Coronary artery (tissue), 2 donors: ENCODE measurements around the gene TRIM45.
A peak's percentile ranks its signal among the peaks of the same experiment; 100 is the strongest.

Experiments
- DNase-seq: peaks from one replicate; pipeline ENCODE4 v3.0.0-alpha.2; 2017; ENCODE audit warnings: low spot score
- H3K27ac ChIP-seq, 2 donors: fragments of 200-600 bp; sonication (generic); one replicate each; pipeline ENCODE4 v1.5.1; 2016 to 2019
- H3K4me3 ChIP-seq: fragments of 200-600 bp; sonication (generic); 2 replicates; pipeline ENCODE4 v1.5.1; 2016; ENCODE audit warnings: mild to moderate bottlenecking, moderate library complexity
- CTCF ChIP-seq: fragments of 200-600 bp; sonication (generic); IDR thresholded peaks from one replicate; pipeline ENCODE4 v1.5.1; 2019; ENCODE audit warnings: antibody characterized with exemption

Gene TRIM45

GRCh38 chr1:117135329-117135728, 13.8 kb upstream of the TRIM45 start:
- H3K4me3 ChIP-seq, result no peak overlapping the region
- no peak for DNase-seq
- TF ChIP-seq CTCF, result no peak
- H3K27ac ChIP-seq, result no peak overlapping the region

- DNase-seq, result no peak
- TF ChIP-seq CTCF, result no peak
- no peak overlapping the region for H3K27ac ChIP-seq
- H3K4me3 ChIP-seq, result no peak overlapping the region
These were observed 9.0 kb upstream of the TRIM45 start for GRCh38 chr1:117130526-117130925.

- no peak for TF ChIP-seq CTCF
- no peak overlapping the region for H3K27ac ChIP-seq
- H3K4me3 ChIP-seq, result no peak overlapping the region
- no peak for DNase-seq
These were observed 7.0 kb upstream of the TRIM45 start for GRCh38 chr1:117128323-117129079.

- no peak overlapping the region for H3K27ac ChIP-seq
- DNase-seq, result no peak
- no peak for TF ChIP-seq CTCF
- no peak overlapping the region for H3K4me3 ChIP-seq
These were observed 6.2 kb upstream of the TRIM45 start for GRCh38 chr1:117127795-117128194.

GRCh38 chr1:117124661-117125060, 3.1 kb upstream of the TRIM45 start:
- Histone ChIP-seq H3K27ac (no peak overlapping the region), H3K4me3 (no peak overlapping the region)
- DNase-seq, result no peak
- TF ChIP-seq CTCF, result no peak

GRCh38 chr1:117123274-117123673, 1.7 kb upstream of the TRIM45 start:
- TF ChIP-seq CTCF, result no peak
- Histone ChIP-seq H3K4me3 (no peak overlapping the region), H3K27ac (no peak overlapping the region)
- DNase-seq, result no peak

- TF ChIP-seq CTCF, result no peak
- Histone ChIP-seq H3K4me3 (peak overlapping the region; percentile 94), H3K27ac (peak overlapping the region; percentile 81 to 91)
- no peak for DNase-seq
These were observed 929 bp upstream of the TRIM45 start for GRCh38 chr1:117122330-117123025.
